Esophagus squamous epithelium (tissue), 5 donors: ENCODE data around the gene TUBG1. TPM values are rescaled to one million over a fixed set of nuclear protein-coding genes. Genes with fewer than 3 reads are reported as not detected.

ENCODE experiments used
- DNase-seq: peaks from one replicate; lab custom pipeline; 2025; lab: John Stamatoyannopoulos, UW
- H3K27ac ChIP-seq, 4 donors: fragments of 200-600 bp; sonication (generic); one replicate each; pipeline ENCODE4 v1.5.1; 2016 to 2019; ENCODE audit warnings: mild to moderate bottlenecking in 1 of 4
- H3K27me3 ChIP-seq, 4 donors: fragments of 200-600 bp; sonication (generic); 1 replicate in 3 of 4; 2 replicates in 1 of 4; pipeline versions ENCODE4 v1.5.1 to v1.6.0; 2017 to 2021; ENCODE audit warnings: antibody characterized with exemption in 1 of 4
- H3K36me3 ChIP-seq, 3 donors: fragments of 200-600 bp; sonication (generic); one replicate each; pipeline ENCODE4 v1.5.1; 2016 to 2019
- H3K4me1 ChIP-seq, 3 donors: fragments of 200-600 bp; sonication (generic); one replicate each; pipeline ENCODE4 v1.5.1; 2017 to 2019
- H3K4me3 ChIP-seq, 4 donors: fragments of 200-600 bp; sonication (generic); 1 replicate in 3 of 4; 2 replicates in 1 of 4; pipeline ENCODE4 v1.5.1; 2016 to 2019; ENCODE audit warnings: mild to moderate bottlenecking in 2 of 4, moderate library complexity in 1 of 4
- H3K9me3 ChIP-seq, 3 donors: fragments of 200-600 bp; sonication (generic); one replicate each; pipeline ENCODE4 v1.5.1; 2016 to 2019
- POLR2A ChIP-seq, 4 donors: fragments of 450-650 bp; IDR thresholded peaks; one replicate each; pipeline ENCODE4 v1.6.1; 2017; ENCODE audit warnings: antibody characterized with exemption in 4 of 4, mild to moderate bottlenecking in 4 of 4, moderate library complexity in 3 of 4
- WGBS, 2 donors: methylation state at CpG; one replicate each; pipeline ENCODE4 v1.1.5; 2018; 5-methylcytosine and 5-hydroxymethylcytosine counted together
- intact Hi-C: fragments of 100-400 bp; cut with DNase I; formaldehyde crosslinking; loops from one replicate; pipeline ENCODE4 v1.15.0; 2022
- total RNA-seq, 4 donors: library from RNA; depleted of rRNA; stranded (reverse); fragments of >200 nt; gene quantifications; one replicate each; pipeline ENCODE4 v1.1.0, GENCODE V29; 2016
- TF ChIP-seq, protein P1 (sequence below), 6 experiments: fragments of 450-650 bp in 4 of 6; fragments of 200-600 bp in 2 of 6; sonication (generic) in 2 of 6; IDR thresholded peaks; one replicate each; pipeline ENCODE4 v1.5.1; 2016 to 2019; ENCODE audit warnings: antibody characterized with exemption in 6 of 6, mild to moderate bottlenecking in 4 of 6, moderate library complexity in 4 of 6
- donor health status: DM: yes; HTN: yes; CAD: no.

The TUBG1 gene
- total RNA-seq, 4 donors from 2014 or later = 22.3 to 61.9 (median 46.5) TPM

DNA sequence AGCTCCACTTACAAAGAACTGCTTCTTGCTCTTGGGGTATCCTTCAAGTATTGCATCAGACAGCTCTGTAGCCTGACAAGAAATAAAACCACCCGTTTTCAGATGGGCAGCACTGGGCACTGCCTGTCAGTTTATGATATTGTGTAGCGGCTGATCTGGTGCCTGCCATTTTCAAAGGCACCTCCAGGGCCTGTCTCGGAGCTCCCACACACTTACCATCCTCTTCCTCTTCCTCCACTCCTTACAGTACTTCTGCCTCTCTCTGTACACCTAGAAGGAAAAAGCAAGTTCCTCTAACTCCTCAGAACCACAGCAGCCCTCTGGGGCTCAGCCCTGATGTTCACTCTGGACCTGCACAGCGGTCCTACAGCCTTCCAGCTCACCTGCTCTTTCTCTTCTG lies 36.4 kb upstream of the TUBG1 start:
- WGBS, 2 donors = 81 to 90% methylated on average over 4 of the region's 4 CpGs
- no peak overlapping the region for H3K4me3 ChIP-seq
- H3K27me3 ChIP-seq = no peaks in the 10 kb centered on the region
- H3K4me1 ChIP-seq = peaks cover 16 to 35% (median 19%) of the 10 kb centered on the region in 3 donors
- H3K9me3 ChIP-seq = no peaks in the 10 kb centered on the region
- H3K36me3 ChIP-seq = peaks cover 43 to 71% (median 50%) of the 10 kb centered on the region in 3 donors
- no peak for TF ChIP-seq POLR2A (IDR thresholded peaks at IDR 0.05)
- TF ChIP-seq, protein P1, sequence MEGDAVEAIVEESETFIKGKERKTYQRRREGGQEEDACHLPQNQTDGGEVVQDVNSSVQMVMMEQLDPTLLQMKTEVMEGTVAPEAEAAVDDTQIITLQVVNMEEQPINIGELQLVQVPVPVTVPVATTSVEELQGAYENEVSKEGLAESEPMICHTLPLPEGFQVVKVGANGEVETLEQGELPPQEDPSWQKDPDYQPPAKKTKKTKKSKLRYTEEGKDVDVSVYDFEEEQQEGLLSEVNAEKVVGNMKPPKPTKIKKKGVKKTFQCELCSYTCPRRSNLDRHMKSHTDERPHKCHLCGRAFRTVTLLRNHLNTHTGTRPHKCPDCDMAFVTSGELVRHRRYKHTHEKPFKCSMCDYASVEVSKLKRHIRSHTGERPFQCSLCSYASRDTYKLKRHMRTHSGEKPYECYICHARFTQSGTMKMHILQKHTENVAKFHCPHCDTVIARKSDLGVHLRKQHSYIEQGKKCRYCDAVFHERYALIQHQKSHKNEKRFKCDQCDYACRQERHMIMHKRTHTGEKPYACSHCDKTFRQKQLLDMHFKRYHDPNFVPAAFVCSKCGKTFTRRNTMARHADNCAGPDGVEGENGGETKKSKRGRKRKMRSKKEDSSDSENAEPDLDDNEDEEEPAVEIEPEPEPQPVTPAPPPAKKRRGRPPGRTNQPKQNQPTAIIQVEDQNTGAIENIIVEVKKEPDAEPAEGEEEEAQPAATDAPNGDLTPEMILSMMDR (IDR thresholded peaks at IDR 0.05) = no peak
- DNase-seq = no peak
- intact Hi-C loops = no loop called here
- H3K27ac ChIP-seq = no peak overlapping the region

DNA sequence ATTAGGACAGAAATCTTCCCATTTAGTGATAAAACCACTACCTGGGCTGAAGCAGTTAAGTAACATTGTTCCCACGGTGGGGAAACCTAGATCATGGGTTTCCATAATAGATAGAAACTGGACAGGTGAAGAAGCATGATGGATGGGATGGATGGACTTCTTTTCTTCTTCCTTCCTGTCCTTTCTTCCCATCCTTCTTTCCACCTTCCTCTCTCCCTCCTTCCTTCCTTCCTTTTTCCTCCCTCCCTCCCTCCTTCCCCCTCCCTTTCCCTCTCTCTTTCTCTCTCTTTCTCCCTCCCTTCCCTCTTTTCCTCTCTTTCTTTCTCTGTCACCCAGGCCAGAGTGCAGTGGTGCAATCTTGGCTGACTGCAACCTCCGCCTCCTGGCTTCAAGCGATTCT lies 35.0 kb upstream of the TUBG1 start:
- WGBS, 2 donors = 65 to 76% methylated on average over 3 of the region's 3 CpGs
- intact Hi-C loops = no loop called here
- peaks cover 14 to 35% (median 22%) of the 10 kb centered on the region in 3 donors for H3K4me1 ChIP-seq
- no peak overlapping the region for H3K27ac ChIP-seq
- no peaks in the 10 kb centered on the region for H3K9me3 ChIP-seq
- no peak overlapping the region for H3K4me3 ChIP-seq
- peaks cover 32 to 65% (median 38%) of the 10 kb centered on the region in 3 donors for H3K36me3 ChIP-seq
- TF ChIP-seq, protein P1 (IDR thresholded peaks at IDR 0.05) = no peak
- TF ChIP-seq POLR2A (IDR thresholded peaks at IDR 0.05) = no peak
- H3K27me3 ChIP-seq = no peaks in the 10 kb centered on the region
- no peak for DNase-seq

DNA sequence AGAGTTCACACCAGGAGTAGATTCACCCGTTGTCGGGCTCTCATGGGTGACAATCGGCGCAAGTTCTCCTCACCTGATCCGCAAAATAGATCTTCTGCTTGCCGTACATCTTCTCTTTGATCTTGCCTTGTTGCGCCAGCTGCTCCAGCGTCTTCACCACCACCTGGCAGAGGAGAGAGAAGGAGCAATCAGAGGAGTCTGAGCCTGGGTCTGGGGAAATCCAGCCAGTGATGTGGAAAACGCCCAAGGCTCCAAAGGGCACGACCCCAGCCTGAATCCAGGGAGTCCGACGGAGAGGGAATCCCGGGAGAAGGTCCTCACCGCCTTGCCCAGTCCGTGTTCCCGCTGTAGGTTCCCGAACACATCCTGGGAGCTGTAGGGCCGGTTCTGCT lies 32.3 kb upstream of the TUBG1 start:
- H3K4me3 ChIP-seq = peak overlapping the region; percentile 53 to 85 (median 59)
- no peaks in the 10 kb centered on the region for H3K9me3 ChIP-seq
- H3K36me3 ChIP-seq = peaks cover 16 to 65% (median 46%) of the 10 kb centered on the region in 3 donors
- H3K27ac ChIP-seq = peak overlapping the region; percentile 85 to 92 (median 90)
- TF ChIP-seq, protein P1 (IDR thresholded peaks at IDR 0.05) = no peak
- TF ChIP-seq POLR2A (IDR thresholded peaks at IDR 0.05) = no peak
- DNase-seq = no peak
- H3K27me3 ChIP-seq = no peaks in the 10 kb centered on the region
- intact Hi-C loops = loop anchor here (5.0 kb wide), 1 partner anchor 105 kb away; the partner anchor contains the start of genes CCR10 and CNTNAP1
- 4 to 8% methylated on average over 4 to 6 of the region's 18 CpGs for WGBS, 2 donors
- H3K4me1 ChIP-seq = peaks cover 14 to 45% (median 22%) of the 10 kb centered on the region in 3 donors

DNA sequence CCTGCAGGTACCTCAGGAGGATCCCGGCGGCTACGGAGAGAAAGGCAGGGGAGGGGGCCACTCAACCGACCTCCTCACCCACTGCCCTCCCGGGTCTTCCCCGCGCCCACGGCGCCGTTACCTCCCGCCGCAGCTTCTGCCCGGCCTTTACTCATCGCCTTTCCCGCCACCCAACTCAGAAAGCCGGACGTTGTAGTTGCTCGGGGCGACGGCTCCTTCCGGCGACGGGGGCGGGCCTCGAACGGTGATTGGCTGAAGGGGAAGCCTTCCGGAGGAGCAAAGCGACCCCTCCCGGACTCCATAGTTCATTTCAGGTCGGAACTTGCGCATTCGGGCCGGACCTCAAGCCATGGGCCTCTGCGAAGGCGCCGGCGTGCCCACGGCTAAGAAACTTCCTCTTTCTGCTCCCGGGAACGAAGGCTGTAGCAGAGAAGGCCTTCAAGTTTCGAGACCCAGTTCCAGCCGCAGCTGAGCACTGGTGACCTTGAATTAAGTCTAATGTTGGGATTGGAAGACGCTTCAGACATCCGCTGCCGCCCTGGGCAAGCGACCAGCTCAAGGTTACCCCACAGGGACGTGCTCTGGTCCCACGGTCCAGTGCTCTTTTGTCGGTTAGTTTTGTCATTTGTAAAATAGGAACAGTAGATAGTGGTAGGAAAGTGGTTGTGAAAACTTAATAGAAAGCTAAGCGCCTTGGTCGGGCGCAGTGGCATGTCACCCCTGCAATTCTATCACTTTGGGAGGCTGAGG lies 31.8 kb upstream of the TUBG1 start, which contains the start of gene PSMC3IP:
TSS of gene PSMC3IP (minus strand) at position 198 of the 750 bp plus-strand sequence. CDS start at position 155, 43 bp downstream.
- peaks cover 13 to 65% (median 46%) of the 10 kb centered on the region in 3 donors for H3K36me3 ChIP-seq
- H3K27me3 ChIP-seq = no peaks in the 10 kb centered on the region
- DNase-seq = peak; percentile 89
- TF ChIP-seq, protein P1 (IDR thresholded peaks at IDR 0.05) = peak; percentile 16 to 56 (median 52)
- TF ChIP-seq POLR2A (IDR thresholded peaks at IDR 0.05) = peak in 3 of 4 donors; percentile 45 to 66 (median 54)
- H3K27ac ChIP-seq = peak within 1 kb of the TSS; percentile 85 to 92 (median 90)
- peak within 1 kb of the TSS; percentile 53 to 85 (median 59) for H3K4me3 ChIP-seq
- intact Hi-C loops = loop anchor here (5.0 kb wide), 1 partner anchor 105 kb away; the partner anchor contains the start of genes CCR10 and CNTNAP1
- H3K4me1 ChIP-seq = peaks cover 14 to 45% (median 22%) of the 10 kb centered on the region in 3 donors
- H3K9me3 ChIP-seq = no peaks in the 10 kb centered on the region
- 0% methylated on average over 24 of the region's 52 CpGs for WGBS, 2 donors
